Measurements from ENCODE around the gene ARID4A.
A peak's percentile ranks its signal among the peaks of the same experiment; 100 is the strongest.
"Not testable (repeated sequence)": the region's sequence is repeated elsewhere in the genome, so short reads cannot be mapped to it uniquely, and the experiment has no call there.

The ARID4A gene

DNA sequence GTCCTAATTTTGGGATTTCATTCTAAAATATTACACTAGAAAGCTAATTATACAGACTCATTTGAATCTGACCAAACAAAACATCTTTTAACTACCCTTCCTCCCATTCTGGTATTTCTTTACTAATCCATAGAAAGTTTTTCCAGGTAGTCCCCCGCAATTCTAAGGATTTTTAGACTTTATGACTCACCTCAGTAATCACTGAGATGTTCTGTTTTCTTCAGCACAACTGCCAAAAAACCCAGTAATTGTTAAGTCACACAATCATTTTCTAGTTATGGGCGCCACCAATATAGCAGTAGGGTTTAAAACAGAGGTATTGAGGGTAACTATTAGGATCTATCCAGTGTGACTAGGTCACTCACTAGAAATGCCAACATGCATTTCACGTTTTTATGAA is 1.6 kb upstream of the ARID4A start:
- no peak for DNase-seq

DNA sequence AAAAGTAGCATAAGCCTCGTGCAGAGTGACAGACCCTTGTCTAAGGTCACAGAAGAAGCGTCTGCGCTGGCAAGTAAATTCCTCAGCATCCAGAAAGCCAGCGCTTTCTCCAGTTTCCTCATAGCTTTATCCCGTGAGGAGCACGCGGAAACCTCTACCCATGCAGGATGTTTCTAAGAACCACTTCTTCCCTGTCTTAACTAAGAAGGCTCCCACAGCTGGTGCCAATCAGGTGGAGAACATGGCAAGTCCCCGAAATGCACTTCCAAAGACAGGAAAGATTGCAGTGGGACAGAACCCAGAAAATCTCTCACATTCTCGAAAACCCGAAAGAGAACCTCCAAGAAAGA is 968 bp upstream of the ARID4A start:
- no peak for DNase-seq

DNA sequence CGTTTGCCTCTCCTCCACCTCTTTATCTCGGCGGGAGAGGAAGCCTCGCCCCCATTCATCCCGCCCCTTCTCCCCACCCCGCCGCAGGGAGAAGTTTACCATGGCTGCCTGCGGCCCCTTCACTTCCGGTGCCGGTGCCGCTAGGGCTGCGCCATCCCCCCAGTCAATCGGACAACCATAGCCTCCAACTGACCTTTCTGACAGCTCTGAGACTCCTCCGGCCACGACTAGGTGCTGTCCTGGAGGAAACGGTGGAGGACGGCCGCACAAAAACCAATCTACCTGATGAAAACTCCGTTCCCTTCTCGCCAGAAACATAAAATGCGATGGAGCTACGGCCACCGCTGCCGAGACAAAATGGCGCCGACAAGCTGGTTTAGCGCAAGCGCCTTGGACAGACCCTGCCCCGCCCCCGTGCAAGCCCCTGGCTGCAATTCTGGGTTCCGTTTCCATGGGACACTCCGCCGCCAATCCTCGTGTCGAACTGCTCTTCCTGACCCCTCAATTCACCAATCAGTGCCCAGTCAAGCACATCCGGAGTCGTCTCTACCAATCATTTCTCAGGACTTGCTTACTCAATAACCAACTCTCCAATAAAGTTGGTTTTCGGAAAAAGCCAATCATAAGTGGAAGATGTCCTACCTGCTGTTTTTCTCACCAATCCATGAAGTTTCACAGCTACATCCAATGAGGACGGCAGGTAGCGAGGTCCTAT is 436 bp upstream of the ARID4A start:
- peak; percentile 99 for DNase-seq

DNA sequence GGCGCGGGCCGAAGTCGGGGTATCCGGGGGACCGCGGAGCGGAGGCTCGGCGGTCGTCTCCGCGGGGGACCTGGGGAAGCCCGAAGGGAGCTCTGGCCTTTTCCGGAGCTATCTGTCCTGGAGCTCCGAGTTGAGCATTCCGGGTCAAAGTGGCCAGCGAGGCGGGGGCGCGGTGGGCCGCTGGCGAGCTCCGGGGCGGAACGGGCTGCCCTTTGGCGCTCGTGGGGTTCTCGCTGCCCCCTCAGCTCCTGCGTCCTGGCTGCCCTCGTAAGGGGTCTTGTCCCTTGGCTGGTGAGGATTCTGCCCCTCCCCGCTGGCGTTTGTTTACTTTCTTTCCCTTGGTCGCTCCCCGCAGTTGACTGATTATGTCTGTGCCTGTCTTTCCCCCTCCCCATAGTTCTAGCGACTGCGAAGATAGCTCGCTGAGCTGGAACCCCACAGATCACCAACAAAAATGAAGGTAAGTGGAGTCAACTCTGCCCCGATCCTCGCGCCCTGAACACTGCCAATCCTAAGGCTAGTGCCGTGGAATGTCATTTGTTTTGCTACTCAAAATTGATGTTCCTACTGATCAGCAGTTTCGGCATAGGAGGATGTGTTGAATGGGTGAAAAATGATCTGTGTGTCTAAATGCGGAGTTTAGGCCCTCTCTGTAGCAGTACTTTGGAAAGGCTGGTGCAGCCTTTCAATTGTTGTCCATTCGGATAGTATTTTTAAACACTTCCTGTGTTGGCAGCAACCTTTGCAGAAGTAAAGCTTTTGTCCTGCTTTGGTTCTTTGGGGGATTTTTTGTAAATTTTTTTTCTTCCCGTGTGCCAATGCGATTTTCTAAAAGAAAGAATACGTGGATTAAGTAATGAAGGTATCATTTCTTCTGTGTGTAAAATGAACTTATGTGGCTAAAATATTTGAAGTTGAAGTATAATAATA is 1.3 kb downstream of the ARID4A start:
- DNase-seq = no peak

DNA sequence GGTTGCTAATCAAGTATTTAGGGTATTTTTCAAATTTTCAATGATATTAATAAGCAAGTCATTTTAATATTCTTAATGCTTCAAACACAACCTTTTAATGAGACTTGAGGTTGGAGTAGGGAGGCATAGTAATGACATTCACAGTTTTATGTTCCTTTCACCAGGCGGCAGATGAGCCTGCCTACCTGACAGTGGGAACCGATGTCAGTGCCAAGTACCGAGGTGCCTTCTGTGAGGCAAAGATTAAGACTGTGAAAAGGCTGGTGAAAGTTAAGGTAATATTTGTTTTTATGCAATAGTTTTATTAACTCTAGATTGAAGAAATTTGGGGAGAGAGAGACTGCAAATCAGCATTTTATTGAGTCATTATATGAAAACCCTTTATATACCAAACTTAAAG is 3.1 kb downstream of the ARID4A start:
- no peak for DNase-seq

DNA sequence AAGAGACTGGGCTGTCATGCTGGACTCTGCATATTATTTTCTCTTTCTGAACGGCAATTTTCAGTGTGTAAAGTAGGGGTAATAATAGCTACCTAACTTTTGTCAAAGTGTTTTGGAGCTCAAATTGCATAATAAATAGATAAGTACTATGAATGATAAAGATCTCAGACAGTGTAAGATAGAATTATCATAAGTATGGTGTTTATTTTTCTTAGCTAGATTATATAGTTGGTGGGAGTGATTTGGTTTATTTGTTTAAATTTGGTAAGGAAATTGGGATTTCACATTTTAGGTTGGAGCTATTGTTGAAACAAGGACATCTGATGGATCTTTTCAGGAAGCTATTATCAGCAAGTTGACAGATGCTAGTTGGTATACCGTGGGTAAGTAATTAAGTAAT is 7.4 kb downstream of the ARID4A start:
- DNase-seq = no peak

DNA sequence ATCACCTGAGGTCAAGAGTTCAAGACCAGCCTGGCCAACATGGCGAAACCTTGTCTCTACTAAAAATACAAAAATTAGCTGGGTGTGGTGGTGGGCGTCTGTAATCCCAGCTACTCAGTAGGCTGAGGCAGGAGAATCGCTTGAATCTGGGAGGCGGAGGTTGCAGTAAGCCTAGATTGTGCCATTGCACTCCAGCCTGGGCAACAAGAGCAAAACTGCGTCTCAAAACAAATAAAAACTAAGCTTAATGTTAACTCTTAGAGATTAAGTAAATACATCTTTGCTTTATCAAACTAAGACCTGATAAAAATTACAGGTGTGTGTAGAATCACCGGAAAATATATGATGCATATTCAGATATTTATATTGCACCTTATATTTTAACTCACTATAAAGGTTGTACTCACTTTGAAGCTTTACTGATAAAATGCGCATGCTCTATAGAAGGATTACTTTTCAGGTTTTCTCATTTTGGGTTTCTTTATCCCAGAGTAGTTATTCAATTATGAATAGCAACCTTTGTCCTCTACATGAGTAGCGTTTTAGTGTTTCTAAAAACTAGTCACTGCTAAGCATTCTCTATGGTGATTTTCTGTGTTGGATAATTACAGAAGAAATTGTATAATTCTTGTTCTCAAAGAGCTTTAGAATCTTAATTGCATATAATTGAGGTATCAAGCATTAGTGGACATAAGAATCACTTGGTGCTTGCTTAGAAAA is 9.4 kb downstream of the ARID4A start:
- DNase-seq = no peak

DNA sequence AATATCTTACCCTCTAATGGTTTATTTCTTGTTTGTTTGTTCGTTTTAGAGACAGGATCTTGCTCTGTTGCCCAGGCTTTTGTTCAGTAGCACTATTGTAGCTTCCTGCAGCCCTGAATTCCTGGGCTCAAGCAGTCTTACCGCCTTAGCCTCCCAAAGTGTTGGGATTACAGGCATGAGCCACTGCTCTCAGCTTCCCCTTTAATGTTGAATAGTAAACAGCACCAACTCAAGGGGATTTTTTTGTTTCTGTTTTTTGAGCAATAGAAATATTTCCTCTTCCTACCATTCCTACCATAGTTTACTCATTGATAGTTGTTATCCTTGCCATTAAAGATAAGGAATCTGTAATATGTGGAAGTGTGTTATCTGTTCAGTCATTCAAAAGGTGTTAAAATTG is 10.7 kb downstream of the ARID4A start:
- no peak for DNase-seq

DNA sequence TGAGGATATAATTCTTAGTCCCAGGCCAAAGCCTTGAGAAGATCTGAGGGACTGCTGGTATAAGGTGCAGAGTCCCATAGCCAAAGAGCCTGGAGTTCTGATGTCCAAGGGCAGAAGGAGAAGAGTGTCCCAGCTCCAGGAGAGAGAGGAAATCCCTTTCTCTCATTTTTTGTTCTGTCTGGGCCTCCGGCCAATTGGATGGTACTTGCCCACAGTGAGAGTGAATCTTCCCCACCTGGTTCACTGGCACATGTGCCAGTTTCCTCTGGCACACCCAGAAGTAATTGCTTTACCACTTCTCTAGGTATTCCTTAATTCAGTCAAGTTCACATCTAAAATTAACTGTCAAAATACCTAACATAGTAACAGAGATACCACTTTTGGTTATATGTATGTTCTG is 15.3 kb downstream of the ARID4A start:
- peak in 1 of 2 experiments; percentile 35 for DNase-seq

DNA sequence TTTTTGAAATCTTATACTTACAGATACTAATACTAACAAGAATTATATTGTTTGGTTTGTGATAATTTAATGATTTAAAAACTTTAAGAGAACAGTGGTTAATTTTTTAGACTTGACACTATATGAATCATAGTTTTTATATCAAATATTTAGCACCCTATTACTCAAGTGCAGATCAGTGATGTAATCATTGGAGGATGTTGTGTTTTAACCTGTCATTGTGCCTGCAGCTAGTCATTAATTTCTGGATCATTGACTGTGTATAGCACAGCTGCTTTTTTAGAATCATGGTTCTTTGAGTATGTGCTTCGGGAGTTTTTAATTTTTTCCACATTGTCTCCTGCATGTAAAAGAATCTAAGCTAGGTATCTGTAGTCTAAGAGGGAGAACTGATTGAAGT is 17.3 kb downstream of the ARID4A start:
- no peak for DNase-seq

DNA sequence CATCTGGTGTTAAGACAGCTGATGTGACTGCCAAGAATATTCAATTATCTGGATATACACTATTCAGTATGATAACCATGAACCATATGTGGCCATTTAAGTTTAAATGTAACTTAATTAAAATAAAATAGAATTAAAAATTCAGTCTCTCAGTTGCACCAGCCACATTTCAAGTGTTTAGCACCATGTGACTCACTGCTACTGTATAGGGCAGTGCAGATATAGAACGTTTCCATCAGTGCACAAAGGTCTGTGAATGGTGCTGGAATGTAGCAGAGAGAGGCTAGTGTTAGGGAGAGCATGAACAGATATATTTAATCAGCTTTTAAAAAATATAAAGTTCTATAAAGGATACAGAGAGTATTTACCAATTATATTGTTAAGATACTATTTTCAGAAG is 28.7 kb downstream of the ARID4A start:
- no peak for DNase-seq

DNA sequence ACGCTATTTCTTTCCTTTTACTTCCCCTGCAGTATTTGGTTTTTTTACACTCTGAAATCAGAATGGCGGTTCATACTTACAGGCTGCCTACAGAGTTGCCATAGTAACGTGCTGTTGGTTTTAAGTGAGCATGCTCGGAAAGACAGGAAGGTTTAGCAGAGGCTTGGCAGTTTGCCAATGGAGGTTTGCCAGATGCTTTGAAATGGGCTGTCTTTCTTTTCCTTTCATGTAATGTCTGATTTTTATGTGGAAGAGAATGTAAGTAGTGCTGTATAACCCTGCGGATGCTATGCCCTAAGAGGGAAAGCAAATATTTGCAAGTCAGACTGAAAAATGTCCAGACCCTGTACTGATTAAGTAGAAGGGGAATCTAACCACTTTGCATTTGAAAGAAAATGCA is 32.8 kb downstream of the ARID4A start:
- peak; percentile 11 to 89 for DNase-seq

DNA sequence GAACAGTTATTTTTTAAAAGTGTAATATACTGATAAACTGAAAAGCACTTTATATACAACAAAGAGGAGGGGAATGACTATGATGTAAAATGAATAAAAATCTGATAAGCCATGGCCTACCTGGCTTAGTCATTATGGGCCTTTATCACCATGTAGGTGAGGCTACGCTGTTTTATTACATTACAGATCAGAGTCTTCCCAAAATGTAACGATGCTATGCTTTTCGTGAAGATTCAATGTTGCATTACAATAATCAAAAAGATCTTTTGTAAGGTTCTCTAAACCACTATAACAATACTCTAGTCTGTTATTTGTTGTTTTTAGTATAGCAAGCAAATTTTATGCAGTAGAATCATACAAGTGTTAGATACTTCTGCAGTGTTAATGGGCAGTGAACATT is 34.2 kb downstream of the ARID4A start:
- no peak for DNase-seq

DNA sequence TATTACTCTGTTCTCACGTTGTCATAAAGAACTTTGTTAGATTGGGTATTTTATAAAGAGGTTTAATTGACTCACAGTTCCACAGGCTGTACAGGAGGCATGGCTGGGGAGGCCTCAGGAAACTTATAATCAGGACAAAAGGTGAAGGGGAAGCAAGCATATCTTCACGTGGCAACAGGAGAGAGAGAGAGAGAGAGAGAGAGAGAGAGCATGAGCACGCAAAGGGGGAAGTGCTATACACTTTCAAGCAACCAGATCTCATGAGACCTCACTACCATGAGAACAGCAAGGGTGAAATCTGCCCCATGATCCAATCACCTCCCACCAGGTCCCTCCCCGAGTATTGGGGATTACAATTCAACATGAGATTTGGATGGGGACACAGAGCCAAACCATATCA is 41.3 kb downstream of the ARID4A start:
- DNase-seq = not testable (repeated sequence)

DNA sequence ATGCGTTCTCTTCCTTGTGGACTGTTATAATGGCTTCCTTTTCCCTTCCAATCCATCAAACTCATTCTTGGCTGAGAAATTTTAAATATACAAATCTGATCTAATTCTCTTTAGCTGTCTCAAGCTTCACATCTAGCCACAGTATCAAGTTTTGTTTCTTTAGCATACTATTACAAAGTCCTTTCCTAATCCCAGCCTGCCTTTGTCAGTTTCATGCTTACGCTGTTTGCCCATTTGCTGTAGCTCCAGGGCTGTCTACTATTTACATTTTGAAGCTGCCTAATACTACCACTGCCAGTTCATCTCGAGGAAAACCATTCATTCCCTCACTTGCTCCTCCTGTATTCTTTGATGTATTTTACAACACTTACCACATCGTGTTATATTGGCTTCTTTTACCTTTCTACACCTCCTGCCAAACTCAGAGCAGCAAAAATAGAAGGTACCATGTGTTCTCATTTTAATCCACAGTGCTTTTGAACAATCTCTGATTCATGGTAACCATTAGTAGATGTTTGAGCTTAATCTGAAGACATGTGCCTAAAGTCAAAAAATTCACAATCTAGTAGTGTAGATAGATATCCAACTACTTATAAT is 42.9 kb downstream of the ARID4A start:
- peak in 1 of 2 experiments; percentile 13 for DNase-seq

DNA sequence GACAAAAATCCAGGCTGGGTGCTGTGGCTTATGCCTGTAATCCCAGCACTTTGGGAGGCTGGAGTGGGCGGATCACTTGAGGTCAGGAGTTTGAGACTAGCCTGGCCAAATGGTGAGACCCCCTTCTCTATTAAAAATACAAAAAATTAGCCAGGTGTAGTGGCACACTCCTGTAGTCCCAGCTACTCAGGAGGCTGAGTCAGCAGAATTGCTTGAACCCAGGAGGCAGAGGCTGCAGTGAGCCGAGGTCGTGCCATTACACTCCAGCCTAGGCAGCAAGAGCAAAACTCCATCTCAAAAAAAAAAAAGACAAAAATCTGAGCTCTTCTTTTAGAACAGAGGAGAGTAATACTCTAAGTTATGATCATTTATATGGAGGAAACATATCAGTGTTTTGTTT is 45.2 kb downstream of the ARID4A start:
- not testable (repeated sequence) for DNase-seq

DNA sequence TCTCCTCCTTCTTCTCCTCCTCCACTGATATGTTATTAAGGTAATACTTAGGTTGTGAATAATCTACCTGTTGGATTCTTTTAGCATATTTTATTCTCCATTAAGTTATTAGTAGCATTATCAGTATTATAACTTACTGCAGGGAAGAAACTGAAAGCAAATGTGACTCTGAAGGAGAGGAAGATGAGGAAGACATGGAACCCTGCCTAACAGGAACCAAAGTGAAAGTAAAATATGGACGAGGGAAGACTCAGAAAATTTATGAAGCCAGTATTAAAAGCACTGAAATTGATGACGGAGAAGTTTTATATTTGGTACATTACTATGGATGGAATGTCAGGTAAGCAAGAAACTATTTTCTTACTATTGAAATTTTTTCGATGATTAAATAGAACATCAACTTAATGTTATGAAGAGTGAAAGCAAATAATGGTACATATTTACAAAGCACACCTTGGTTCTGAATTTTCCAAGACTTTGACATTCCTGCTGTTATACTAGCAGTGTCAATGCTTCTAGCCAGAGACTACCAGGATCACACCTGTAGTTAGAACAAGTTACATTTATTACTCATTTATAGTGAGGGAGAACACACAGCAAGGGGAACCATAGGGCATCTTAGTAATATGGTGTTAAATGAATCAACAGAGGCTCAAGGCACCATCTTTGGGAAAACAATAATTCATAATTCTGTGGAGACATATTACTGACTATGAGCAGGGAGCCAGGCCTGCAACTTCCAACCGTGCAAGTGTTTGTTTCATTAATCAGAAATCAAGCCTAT is 55.4 kb downstream of the ARID4A start:
- no peak for DNase-seq

DNA sequence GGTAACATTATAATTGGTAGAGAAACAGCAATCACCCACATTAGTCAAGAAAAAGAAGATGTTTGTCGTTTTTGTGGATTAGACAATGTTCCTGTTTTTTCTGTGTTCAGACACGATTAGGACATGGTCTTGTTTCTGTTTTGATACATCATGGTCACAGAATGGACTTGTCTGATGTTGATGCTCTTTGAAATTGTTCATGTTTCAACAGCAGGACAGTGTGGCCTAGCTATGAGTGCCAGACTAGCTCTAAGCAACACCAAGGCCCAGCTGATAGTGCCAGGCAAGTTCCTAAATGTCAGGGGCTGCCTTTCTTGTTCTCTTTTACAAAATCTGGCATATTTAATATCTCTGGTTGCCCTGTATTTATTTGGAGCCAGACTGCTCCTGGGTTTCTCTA is 56.5 kb downstream of the ARID4A start:
- no peak for DNase-seq

DNA sequence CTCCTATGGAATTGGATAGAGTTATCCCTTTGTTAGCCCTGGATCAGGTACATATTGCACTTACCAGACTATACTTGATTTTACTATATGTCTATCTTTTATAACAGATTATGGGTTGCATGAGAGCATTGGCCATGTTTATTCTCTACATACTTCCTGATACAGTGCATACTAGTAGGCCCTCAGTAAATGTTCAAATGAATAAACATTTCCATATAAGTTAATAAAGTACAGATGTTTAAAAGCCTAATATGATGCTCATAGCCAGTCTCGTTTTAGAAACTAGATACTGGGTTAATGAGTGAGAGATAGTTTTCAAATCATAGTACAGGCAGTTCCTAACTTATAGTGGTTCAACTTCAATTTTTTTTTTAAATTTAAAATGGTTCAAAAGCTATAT is 57.9 kb downstream of the ARID4A start:
- no peak for DNase-seq

DNA sequence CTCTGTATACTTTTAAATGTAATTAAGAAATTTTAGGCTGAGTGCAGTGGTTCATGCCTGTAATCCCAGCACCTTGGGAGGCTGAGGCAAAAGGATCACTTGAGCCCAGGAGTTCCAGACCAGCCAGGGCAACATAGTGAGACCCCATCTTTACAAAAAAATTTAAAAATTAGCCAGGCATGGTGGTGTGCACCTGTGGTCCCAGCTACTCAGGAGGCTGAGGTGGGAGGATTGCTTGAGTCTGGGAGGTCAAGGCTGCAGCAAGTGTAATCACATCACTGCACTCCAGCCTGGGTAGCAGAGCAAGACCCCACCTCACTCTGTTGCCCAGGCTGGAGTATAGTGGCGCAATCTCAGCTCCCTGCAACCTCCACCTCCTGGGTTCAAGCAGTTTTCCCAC is 63.9 kb downstream of the ARID4A start:
- DNase-seq = not testable (repeated sequence)

DNA sequence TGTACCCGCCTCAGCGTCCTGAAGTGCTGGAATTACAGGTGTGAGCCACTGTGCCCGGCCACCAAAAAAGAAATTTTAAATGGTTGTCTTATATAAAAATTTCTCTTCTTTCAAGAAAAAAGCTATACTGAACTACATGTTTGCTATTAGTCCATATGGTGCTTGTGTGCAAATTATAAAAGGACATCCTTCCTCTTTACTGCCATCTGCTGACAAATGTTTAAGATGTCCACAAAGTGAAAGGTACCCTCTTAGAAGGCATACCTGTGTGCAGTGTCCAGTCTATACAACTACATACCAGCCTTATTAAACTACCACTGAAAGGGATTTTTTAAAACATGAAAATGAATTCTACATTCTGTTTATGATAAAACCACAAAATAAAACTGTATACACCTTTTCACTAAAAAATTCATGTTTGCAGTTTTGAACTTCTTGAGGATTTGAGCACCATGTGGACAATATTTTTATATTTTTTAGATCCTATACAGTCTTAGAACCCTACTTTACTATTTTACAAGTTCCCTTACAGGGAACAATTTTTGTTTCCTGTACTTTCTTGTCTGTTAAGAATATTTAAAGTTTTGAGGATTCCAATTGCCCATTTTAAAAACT is 64.5 kb downstream of the ARID4A start:
- DNase-seq = peak in 1 of 2 experiments; percentile 24

DNA sequence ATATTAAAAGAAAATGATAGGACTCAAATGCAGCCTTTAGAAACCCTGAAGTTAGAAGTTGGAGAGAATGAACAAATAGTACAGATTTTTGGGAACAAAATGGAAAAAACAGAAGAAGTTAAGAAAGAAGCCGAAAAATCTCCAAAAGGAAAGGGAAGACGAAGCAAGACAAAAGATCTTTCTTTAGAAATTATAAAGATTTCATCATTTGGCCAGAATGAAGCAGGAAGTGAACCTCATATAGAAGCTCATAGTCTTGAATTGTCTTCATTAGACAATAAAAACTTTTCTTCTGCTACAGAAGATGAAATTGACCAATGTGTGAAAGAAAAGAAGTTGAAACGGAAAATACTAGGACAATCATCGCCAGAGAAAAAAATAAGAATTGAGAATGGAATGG is 66.0 kb downstream of the ARID4A start:
- DNase-seq = no peak
